Peyer's patch (tissue), 4 donors: Measurements from ENCODE around the gene WASHC2C.

Experiments used
- POLR2A ChIP-seq, 2 donors: fragments of 450-650 bp; IDR thresholded peaks; one replicate each; pipeline ENCODE4 v1.5.1; 2017; ENCODE audit warnings: antibody characterized with exemption in 2 of 2, mild to moderate bottlenecking in 2 of 2, moderate library complexity in 2 of 2
- TF ChIP-seq, protein P1 (sequence below), 6 experiments: fragments of 450-650 bp in 4 of 6; fragments of 200-600 bp in 2 of 6; sonication (generic) in 1 of 6; IDR thresholded peaks; one replicate each; pipeline ENCODE4 v1.5.1; 2017 to 2019; ENCODE audit warnings: antibody characterized with exemption in 6 of 6, mild to moderate bottlenecking in 3 of 6, moderate library complexity in 1 of 6

DNA sequence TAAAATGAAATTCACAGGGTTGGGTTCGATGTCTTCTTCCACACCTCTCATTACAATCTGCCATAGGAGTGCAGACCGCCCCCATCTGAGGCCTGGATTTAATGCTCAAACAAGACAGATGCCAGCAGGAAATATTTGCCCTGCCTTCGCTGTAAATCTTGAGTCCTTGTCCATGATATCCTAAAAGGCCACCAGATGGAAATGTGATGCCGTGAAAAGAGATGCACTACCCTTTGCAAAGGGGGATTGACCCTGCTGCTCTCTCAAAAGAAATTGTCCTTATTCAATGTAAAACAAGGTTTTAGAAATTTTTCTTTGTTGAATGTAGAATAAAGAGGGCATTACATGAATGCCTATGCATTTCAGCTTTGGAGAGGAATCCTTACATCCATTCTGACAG lies 82.8 kb downstream of the WASHC2C start:
- TF ChIP-seq, protein P1, sequence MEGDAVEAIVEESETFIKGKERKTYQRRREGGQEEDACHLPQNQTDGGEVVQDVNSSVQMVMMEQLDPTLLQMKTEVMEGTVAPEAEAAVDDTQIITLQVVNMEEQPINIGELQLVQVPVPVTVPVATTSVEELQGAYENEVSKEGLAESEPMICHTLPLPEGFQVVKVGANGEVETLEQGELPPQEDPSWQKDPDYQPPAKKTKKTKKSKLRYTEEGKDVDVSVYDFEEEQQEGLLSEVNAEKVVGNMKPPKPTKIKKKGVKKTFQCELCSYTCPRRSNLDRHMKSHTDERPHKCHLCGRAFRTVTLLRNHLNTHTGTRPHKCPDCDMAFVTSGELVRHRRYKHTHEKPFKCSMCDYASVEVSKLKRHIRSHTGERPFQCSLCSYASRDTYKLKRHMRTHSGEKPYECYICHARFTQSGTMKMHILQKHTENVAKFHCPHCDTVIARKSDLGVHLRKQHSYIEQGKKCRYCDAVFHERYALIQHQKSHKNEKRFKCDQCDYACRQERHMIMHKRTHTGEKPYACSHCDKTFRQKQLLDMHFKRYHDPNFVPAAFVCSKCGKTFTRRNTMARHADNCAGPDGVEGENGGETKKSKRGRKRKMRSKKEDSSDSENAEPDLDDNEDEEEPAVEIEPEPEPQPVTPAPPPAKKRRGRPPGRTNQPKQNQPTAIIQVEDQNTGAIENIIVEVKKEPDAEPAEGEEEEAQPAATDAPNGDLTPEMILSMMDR (IDR thresholded peaks at IDR 0.05): no peak
- TF ChIP-seq POLR2A (IDR thresholded peaks at IDR 0.05): no peak
